ENCODE data around the gene TMEM86A. TPM values are rescaled to one million over a fixed set of nuclear protein-coding genes. Genes with fewer than 3 reads are reported as not detected.
A peak's percentile ranks its signal among the peaks of the same experiment; 100 is the strongest.

The TMEM86A gene
- total and polyA plus RNA-seq, 2 of the 13 experiments (the other 11 are each of a cell fraction or from before 2014, with no cell fraction given) = 0.03 to 0.07 TPM

GRCh38 chr11:18698341-18699268, at the start of gene TMEM86A (continued):
- TF ChIP-seq ARID2 (CRISPR knock-in tag; IDR thresholded peaks at IDR 0.05; ENCODE audit: borderline replicate concordance) = no peak
- no peak for TF ChIP-seq PREB (CRISPR knock-in tag; IDR thresholded peaks at IDR 0.05)
- no peak for TF ChIP-seq ZNF143 (CRISPR knock-in tag; IDR thresholded peaks at IDR 0.05)
- no peak for TF ChIP-seq ZBTB1 (CRISPR knock-in tag; IDR thresholded peaks at IDR 0.05; ENCODE audit: borderline replicate concordance)
- TF ChIP-seq KAT2B (IDR thresholded peaks at IDR 0.05; ENCODE audit: borderline replicate concordance, low read depth, low read length) = no peak
- TF ChIP-seq NFYC (CRISPR knock-in tag; IDR thresholded peaks at IDR 0.05) = peak; percentile 59
- TF ChIP-seq RARA (CRISPR knock-in tag; IDR thresholded peaks at IDR 0.05) = peak; percentile 98
- TF ChIP-seq, protein P1, sequence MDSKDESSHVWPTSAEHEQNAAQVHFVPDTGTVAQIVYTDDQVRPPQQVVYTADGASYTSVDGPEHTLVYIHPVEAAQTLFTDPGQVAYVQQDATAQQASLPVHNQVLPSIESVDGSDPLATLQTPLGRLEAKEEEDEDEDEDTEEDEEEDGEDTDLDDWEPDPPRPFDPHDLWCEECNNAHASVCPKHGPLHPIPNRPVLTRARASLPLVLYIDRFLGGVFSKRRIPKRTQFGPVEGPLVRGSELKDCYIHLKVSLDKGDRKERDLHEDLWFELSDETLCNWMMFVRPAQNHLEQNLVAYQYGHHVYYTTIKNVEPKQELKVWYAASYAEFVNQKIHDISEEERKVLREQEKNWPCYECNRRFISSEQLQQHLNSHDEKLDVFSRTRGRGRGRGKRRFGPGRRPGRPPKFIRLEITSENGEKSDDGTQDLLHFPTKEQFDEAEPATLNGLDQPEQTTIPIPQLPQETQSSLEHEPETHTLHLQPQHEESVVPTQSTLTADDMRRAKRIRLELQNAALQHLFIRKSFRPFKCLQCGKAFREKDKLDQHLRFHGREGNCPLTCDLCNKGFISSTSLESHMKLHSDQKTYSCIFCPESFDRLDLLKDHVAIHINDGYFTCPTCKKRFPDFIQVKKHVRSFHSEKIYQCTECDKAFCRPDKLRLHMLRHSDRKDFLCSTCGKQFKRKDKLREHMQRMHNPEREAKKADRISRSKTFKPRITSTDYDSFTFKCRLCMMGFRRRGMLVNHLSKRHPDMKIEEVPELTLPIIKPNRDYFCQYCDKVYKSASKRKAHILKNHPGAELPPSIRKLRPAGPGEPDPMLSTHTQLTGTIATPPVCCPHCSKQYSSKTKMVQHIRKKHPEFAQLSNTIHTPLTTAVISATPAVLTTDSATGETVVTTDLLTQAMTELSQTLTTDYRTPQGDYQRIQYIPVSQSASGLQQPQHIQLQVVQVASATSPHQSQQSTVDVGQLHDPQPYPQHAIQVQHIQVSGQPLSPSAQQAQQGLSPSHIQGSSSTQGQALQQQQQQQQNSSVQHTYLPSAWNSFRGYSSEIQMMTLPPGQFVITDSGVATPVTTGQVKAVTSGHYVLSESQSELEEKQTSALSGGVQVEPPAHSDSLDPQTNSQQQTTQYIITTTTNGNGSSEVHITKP (CRISPR knock-in tag; IDR thresholded peaks at IDR 0.05; ENCODE audit: low read depth) = no peak
- 0 out of 2 replicates have a peak, but pooled peaks have one; percentile 35 for TF ChIP-seq IKZF5 (CRISPR knock-in tag; IDR thresholded peaks at IDR 0.05)
- no peak for TF ChIP-seq ZNF230 (CRISPR knock-in tag; IDR thresholded peaks at IDR 0.05)
- TF ChIP-seq KLF6 (CRISPR knock-in tag; IDR thresholded peaks at IDR 0.05) = peak; percentile 43; the same call in 1 of the 2 replicates
- 0 out of 2 replicates have a peak, but pooled peaks have one; percentile 50 for TF ChIP-seq MEIS2 (CRISPR knock-in tag; IDR thresholded peaks at IDR 0.05)
- 0 out of 2 replicates have a peak, but pooled peaks have one; percentile 36 for TF ChIP-seq PHF21A (CRISPR knock-in tag; IDR thresholded peaks at IDR 0.05)
- no peak for TF ChIP-seq ZSCAN25 (CRISPR knock-in tag; IDR thresholded peaks at IDR 0.05)
- no peak for TF ChIP-seq ZNF678 (CRISPR knock-in tag; IDR thresholded peaks at IDR 0.05)
- no peak for TF ChIP-seq FOXO4 (CRISPR knock-in tag; conservative IDR thresholded peaks at IDR 0.05)
- no peak for TF ChIP-seq CAMTA2 (CRISPR knock-in tag; IDR thresholded peaks at IDR 0.05; ENCODE audit: borderline replicate concordance)
